Islet precursor cell (in vitro differentiated cells): ENCODE results near the gene SLFN13.
"Not testable (repeated sequence)": the region's sequence is repeated elsewhere in the genome, so short reads cannot be mapped to it uniquely, and the experiment has no call there.

Experiments
- DNase-seq: peaks from one replicate; pipeline ENCODE4 v3.0.0-alpha.2; 2018

Gene SLFN13

DNA sequence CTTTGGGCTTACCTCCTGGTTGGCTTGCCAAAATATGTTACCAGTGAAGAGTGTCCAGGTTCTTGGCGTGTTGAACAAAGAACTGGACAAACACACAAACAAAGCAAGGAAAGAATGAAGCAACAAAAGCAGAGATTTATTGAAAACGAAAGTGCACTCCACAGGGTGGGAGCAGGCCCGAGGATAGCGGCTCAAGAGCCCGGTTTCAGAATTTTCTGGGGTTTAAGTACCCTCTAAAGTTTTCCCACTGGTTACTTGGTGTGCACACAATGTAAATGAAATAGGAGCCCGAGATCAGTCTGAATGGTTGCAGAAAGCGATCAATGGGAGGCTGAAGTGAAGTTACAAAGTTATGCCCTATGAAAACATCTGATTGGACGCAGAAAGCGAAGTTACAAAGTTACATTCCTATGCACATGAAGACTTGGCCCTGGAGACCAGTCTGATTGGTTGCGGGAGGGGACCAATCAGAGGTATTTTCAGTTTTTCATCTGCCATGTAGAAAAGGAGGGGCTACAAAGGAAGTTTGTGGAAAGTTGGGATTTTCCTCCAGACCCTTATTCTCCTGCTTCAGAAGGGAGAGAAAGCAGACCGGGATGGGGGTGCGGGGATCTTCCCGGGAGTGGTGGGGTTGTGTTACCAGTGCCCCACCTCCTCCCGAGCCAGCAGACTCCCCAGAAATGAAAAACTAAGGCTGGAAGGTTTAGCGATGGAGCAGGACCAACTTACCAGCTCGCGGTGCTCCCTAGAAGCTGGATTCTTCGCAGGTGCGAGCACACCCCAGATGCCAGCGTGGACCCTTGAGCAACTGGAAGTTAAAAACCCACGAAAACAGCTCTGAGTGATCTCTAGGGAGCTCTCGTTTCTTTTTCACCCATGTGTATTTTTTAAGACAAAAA, 16.1 kb downstream of the SLFN13 start, which contains the start of gene SLFN12:
TSS of gene SLFN12 (minus strand) at position 325 of the 899 bp plus-strand sequence. CDS start 9,472 bp downstream, outside the sequence.
- DNase-seq: no peak

DNA sequence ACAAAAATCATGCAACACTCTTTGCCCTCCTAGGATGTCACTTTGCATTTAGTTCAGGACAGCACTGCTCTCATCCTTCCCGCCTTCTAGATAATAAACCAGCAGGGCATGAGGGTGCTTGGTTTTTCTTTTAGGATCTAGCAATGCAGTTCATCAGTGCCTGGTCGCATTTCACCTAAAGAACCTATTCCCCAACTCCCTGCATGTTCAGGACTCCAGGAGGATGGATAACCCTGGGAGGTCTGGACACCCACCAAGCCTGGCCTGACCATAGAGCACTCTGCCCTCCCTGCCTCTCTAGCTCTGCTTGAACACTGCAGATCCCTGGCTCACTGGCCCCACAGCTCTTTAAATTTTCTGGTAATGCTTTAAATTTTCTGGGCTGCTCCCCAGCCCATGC, 18.9 kb downstream of the SLFN13 start:
- no peak for DNase-seq

DNA sequence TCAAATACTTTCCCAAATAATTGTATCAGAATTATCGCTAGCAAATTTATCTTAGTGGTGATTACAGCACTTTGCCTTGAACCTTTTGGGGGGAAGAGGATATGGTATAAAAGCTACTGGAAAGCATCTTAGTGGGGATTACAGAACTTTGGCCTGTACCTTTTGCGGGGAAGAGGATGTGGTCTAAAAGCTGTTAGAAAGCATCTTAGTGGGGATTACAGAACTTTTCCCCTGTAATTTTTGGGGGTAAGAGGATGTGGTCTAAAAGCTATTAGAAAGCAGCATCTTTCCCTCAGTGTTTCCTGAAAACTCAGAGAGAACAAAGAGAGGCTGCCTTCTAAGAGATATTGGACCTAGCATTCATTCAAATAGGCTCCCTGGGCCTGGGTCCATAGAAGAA, 20.3 kb downstream of the SLFN13 start:
- no peak for DNase-seq

DNA sequence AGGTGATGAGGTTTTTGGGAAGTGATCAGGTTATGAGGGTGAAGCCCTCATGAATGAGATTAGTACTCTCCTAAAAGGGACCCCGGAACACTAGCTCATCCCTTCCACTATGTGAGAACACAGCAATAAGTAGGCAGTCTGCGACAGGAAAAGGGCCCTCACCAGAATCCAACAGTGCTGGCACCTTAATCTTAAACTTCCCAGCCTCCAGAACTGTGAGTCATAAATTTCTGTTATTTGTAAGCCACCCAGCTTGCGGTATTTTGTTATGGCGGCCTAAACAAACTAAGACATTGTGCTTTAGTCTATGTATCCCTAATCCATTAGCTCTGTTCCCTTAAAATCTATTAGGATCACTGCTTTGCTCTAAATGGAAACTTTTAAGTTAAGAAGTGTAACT, 24.8 kb downstream of the SLFN13 start:
- DNase-seq: no peak

DNA sequence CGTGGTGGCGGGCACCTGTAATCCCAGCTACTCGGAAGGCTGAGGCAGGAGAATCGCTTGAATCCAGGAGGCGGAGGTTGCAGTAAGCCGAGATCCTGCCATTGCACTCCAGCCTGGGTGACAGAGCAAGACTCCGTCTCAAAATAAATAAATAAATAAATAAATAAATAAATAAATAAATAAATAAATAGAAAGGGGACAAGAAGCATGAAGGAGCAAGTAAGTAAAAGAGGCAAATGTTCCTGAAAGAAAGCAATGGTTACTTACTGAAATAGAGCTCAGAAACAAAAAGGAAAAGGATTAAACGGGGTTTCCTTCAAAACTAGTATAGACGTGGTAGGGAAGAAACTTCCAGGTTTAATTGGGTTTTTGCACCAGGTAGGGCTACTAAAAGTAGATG, 27.5 kb downstream of the SLFN13 start:
- DNase-seq: not testable (repeated sequence)

DNA sequence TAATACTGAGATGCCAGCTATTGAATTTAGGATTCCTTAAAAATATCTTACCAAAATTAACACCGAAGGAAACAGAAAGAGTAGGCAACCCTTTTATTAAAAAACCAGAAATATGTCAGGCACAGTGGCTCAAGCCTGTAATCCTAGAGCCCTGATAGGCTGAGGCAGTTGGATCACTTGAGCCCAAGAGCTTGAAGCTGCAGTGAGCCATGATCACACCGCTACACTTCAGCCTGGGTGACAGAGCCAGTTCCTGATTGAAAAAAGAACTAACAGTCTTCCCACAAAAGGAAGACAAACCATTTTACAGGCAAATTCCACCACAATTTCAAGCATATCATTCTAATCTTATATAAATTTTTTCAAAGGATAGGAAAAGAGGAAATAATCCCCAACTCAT, 31.9 kb downstream of the SLFN13 start:
- DNase-seq: no peak

DNA sequence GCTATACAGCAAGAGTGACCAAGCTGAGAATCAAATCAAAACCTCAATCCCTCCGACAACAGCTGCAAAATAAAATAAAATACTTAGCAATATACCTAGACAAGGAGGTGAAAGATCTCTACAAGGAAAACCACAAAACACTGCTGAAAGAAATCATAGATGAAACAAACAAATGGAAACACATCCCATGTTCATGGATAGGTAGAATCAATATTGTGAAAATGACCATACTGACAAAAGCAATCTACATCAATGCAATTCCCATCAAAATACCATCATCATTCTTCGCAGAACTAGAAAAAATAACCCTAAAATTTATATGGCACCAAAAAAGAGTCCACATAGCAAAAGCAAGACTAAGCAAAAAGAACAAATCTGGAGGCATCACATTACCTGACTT, 33.9 kb downstream of the SLFN13 start:
- not testable (repeated sequence) for DNase-seq

DNA sequence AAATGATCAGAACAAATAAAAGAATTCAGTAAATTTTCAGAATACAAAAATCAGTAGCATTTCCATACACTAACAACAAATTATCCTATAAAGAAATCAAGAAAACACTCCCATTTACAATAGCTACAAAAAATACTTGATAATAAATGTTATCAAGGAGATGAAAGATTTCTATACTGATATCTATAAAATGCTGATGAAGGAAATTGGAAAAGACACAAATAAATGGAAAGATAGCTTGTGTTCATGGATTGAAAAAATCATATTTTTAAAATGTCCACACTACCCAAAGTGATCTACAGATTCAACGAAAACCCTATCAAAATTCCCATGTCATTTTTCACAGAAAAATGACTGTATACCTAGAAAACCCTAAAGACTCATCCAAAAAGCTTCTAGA, 34.3 kb downstream of the SLFN13 start:
- no peak for DNase-seq

DNA sequence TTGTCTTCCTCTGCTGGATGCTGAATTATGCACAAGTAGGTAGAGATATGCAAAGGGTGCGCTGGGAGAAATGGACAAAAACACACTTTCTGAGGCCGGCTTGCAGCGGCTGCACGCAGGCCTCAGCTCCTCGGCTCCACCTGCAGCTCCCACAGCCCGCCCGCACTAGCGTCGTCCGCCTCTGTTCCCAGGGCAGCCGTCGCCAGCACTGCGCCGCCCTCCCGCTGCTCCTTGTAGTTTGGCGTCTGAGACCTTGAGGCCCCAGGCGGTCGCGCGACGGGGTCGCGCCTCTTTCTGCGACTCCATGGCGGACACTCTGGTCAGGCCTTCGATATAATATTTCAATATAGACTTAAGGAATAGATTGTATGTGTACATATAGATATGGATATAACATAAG, 41.0 kb downstream of the SLFN13 start:
- DNase-seq: no peak

DNA sequence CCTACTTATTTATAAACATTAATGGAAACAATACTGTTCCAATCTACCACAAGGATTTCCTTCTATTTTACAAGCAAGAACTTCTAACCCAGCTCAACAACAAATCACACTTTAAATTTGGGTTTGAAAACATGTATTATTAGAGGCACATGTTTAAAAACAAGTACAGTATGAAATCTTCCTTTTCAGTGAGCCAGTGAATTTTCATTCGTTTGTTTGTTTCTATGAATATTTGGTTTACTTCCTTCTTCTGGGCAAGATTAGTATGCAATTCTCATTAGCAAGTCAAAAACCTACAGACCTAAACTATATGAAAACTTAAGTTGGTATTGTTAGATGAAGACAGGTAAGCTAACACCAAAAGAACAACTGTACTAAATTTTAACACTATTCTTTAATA, 42.0 kb downstream of the SLFN13 start:
- DNase-seq: no peak

DNA sequence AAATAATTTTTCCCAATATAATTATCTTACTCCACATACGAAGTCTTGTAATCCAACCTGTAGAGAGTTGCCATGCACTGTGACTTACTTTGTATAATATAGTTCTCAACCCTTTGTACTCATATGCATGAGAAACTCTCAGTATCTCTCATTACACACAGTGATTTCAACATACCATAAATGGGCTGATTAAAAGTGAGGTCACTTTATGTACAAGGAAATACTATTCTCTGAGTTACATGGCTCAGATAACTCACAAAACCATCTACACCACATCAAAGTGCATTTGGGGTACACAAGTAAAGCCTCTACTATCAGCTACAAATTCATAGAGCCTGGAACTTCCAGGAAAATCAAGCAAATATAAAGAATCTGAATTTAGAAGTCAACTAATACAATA, 44.2 kb downstream of the SLFN13 start:
- DNase-seq: no peak

DNA sequence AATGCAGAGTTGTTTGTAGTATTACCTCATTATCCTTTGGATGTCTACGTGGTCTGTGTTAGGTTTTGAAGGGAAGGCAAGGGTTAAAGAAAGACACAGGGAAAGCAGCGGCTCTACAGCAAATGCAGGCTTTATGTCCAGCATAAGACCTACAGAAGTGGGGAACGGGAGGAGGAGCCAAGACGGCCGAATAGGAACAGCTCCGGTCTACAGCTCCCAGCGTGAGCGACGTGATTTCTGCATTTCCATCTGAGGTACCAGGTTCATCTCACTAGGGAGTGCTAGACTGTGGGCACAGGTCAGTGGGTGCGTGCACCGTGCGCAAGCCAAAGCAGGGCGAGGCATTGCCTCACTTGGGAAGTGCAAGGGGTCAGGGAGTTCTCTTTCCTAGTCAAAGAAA, 54.8 kb downstream of the SLFN13 start:
- not testable (repeated sequence) for DNase-seq

DNA sequence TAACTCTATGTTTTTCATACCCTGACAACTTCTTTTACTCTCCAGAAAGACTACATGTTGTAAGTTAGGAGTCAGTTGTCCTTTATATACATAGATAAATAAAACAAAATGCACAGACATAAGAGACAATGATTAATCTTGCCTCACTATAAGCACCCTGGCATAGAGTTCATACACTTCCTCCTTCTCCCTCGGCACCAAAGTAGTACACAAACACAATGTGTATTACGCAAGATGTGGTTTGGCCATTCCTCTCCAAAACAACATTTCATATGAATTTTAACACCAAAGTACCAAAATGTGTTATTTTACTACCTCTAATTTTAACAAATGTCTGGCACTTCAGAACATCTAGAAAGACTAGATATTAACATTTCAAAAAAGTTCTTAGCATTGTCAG, 57.9 kb downstream of the SLFN13 start:
- no peak for DNase-seq

DNA sequence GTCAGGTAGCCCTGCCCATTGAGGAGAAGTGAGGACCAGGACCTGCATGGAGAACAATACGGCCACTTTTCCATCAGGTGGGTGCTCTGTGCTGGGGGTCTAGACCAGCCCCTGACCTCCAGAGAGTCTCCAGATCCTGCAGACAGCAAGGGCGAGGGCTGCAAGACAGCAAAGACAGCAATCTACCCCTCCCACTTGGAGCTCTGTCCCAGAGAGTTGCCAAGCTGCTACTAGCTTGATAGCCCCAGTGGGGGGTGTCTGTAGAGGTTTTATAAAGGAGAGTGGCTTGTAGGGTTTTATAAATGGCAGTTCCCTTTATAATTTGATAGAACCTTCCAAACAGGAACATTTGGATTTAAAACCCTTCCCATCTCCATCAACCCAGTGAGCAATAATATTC, 58.4 kb downstream of the SLFN13 start:
- DNase-seq: no peak

DNA sequence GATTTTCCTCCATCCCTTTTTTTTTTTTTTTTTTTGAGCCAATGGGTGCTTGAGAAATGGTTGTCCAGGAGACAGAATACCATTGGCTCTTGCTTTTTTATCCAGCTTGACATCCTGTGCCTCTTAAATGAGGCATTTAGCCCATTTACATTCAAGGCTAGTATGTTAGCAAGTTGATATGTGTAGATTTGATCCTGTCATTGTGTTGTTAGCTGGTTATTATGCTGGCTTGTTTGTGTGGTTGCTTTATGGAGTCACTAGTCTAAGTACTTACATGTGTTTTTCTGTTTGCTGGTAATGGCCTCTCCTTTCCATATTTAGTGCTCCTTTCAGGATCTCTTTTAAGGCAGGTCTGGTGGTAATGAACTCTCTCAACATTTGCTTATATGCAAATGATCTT, 61.1 kb downstream of the SLFN13 start:
- DNase-seq: no peak
